Measurements from ENCODE around the gene MRPS25.

MRPS25 gene

DNA sequence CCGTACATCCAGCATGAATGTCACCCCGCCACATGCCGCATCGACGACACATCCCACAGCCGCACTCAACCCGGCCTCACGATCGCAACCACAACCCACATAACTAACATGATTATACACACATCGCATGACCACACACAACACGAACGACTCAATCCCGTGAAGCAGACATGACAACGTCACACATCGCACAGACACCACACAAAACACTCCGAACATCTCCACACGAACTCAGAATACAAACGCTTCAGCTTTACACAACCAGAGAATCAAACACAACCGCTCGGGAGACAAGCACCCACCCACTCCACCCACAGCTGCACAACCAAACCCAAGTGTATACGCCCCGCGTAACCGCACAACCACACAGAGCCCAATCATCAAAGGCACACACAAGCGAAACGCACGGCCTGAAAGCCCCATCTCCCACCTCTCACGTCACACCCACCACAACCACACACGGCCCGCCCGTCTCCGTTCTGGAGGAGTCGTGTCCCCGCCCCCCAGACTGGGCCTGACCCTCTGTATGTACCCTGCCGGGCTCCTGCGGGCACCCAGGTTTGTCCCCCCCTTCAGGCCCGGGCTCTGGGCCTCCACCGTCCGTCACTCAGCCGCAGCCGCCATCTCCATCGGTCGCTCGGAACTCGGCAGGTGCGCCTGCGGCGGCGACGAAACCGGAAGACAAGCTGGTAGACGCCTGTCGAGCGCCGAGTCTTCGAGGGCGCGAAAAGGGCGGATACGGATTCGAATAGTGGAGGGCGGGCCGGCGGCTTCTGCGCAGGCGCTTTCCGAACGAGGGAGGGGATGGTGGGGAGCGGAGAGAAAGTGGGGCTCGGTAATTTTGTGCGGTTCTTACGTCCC is 33.6 kb upstream of the MRPS25 start, which contains the start of gene RBSN (continued):
- TF ChIP-seq ZNF292 (tag by site-specific recombination; IDR thresholded peaks at IDR 0.05; ENCODE audit: borderline replicate concordance, low read depth): no peak
- TF ChIP-seq KLF16 (tag by site-specific recombination; IDR thresholded peaks at IDR 0.05): peak; percentile 97
- TF ChIP-seq ZBTB21 (tag by site-specific recombination; IDR thresholded peaks at IDR 0.05): peak; percentile 90
- 0 out of 2 replicates have a peak, but pooled peaks have one; percentile 82 for TF ChIP-seq PBX3 (CRISPR knock-in tag; IDR thresholded peaks at IDR 0.05)
- TF ChIP-seq ZNF785 (tag by site-specific recombination; IDR thresholded peaks at IDR 0.05): peak; percentile 55
- TF ChIP-seq SALL2 (tag by site-specific recombination; IDR thresholded peaks at IDR 0.05; ENCODE audit: borderline replicate concordance): 0 out of 2 replicates have a peak, but pooled peaks have one; percentile 65
- TF ChIP-seq ZNF510 (tag by site-specific recombination; IDR thresholded peaks at IDR 0.05; ENCODE audit: insufficient replicate concordance): no peak
- peak; percentile 96 for TF ChIP-seq SP3 (tag by site-specific recombination; IDR thresholded peaks at IDR 0.05)
- TF ChIP-seq ZNF121 (tag by site-specific recombination; IDR thresholded peaks at IDR 0.05): peak; percentile 24; the same call in 1 of the 2 replicates
- peak; percentile 70; the same call in 1 of the 2 replicates for TF ChIP-seq ZSCAN23 (tag by site-specific recombination; IDR thresholded peaks at IDR 0.05)
- peak; percentile 99 for TF ChIP-seq YY2 (tag by site-specific recombination; IDR thresholded peaks at IDR 0.05)
- peak; percentile 63 for TF ChIP-seq ZBTB26 (tag by site-specific recombination; optimal IDR thresholded peaks at IDR 0.05)
- TF ChIP-seq MEIS1 (CRISPR knock-in tag; IDR thresholded peaks at IDR 0.05; ENCODE audit: borderline replicate concordance): no peak
- TF ChIP-seq ZNF239 (tag by site-specific recombination; IDR thresholded peaks at IDR 0.05): peak; percentile 63; the same call in 1 of the 2 replicates
- TF ChIP-seq GLI2 (tag by site-specific recombination; IDR thresholded peaks at IDR 0.05; ENCODE audit: borderline replicate concordance, low read depth): no peak
- no peak for TF ChIP-seq PRDM1 (tag by site-specific recombination; IDR thresholded peaks at IDR 0.05)
- TF ChIP-seq ZBTB7A (tag by site-specific recombination; IDR thresholded peaks at IDR 0.05; ENCODE audit: low read depth): peak; percentile 79; the same call in 1 of the 2 replicates
- TF ChIP-seq REPIN1 (tag by site-specific recombination; IDR thresholded peaks at IDR 0.05; ENCODE audit: low read depth): no peak
- TF ChIP-seq ZNF747 (tag by site-specific recombination; IDR thresholded peaks at IDR 0.05): no peak
- TF ChIP-seq ZBTB11 (tag by site-specific recombination; conservative IDR thresholded peaks at IDR 0.05; ENCODE audit: low read depth): peak; percentile 80; the same call in 1 of the 2 replicates
- TF ChIP-seq, protein P1, sequence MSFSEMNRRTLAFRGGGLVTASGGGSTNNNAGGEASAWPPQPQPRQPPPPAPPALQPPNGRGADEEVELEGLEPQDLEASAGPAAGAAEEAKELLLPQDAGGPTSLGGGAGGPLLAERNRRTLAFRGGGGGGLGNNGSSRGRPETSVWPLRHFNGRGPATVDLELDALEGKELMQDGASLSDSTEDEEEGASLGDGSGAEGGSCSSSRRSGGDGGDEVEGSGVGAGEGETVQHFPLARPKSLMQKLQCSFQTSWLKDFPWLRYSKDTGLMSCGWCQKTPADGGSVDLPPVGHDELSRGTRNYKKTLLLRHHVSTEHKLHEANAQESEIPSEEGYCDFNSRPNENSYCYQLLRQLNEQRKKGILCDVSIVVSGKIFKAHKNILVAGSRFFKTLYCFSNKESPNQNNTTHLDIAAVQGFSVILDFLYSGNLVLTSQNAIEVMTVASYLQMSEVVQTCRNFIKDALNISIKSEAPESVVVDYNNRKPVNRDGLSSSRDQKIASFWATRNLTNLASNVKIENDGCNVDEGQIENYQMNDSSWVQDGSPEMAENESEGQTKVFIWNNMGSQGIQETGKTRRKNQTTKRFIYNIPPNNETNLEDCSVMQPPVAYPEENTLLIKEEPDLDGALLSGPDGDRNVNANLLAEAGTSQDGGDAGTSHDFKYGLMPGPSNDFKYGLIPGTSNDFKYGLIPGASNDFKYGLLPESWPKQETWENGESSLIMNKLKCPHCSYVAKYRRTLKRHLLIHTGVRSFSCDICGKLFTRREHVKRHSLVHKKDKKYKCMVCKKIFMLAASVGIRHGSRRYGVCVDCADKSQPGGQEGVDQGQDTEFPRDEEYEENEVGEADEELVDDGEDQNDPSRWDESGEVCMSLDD (tag by site-specific recombination; IDR thresholded peaks at IDR 0.05): peak; percentile 58
- TF ChIP-seq ZNF214 (tag by site-specific recombination; IDR thresholded peaks at IDR 0.05; ENCODE audit: borderline replicate concordance): no peak
- no peak for TF ChIP-seq ZNF596 (tag by site-specific recombination; IDR thresholded peaks at IDR 0.05)
- TF ChIP-seq ZNF626 (tag by site-specific recombination; IDR thresholded peaks at IDR 0.05): no peak
- TF ChIP-seq ZNF777 (tag by site-specific recombination; IDR thresholded peaks at IDR 0.05; ENCODE audit: borderline replicate concordance): peak; percentile 68; the same call in 1 of the 2 replicates
- peak; percentile 75 for TF ChIP-seq ZNF394 (tag by site-specific recombination; IDR thresholded peaks at IDR 0.05; ENCODE audit: borderline replicate concordance)
- TF ChIP-seq ZNF629 (tag by site-specific recombination; IDR thresholded peaks at IDR 0.05): peak; percentile 95
- no peak for TF ChIP-seq ZNF521 (tag by site-specific recombination; IDR thresholded peaks at IDR 0.05)
- TF ChIP-seq, protein P2, sequence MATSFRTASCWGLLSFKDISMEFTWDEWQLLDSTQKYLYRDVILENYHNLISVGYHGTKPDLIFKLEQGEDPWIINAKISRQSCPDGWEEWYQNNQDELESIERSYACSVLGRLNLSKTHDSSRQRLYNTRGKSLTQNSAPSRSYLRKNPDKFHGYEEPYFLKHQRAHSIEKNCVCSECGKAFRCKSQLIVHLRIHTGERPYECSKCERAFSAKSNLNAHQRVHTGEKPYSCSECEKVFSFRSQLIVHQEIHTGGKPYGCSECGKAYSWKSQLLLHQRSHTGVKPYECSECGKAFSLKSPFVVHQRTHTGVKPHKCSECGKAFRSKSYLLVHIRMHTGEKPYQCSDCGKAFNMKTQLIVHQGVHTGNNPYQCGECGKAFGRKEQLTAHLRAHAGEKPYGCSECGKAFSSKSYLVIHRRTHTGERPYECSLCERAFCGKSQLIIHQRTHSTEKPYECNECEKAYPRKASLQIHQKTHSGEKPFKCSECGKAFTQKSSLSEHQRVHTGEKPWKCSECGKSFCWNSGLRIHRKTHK (tag by site-specific recombination; IDR thresholded peaks at IDR 0.05): no peak

Data from HEK293 (cell line).